Measurements from ENCODE around the gene LHX6. TPM values are rescaled to one million over a fixed set of nuclear protein-coding genes. Genes with fewer than 3 reads are reported as not detected.

Gene LHX6
- total RNA-seq, 1 experiment from 2014 or later, result 4.1 TPM

DNA sequence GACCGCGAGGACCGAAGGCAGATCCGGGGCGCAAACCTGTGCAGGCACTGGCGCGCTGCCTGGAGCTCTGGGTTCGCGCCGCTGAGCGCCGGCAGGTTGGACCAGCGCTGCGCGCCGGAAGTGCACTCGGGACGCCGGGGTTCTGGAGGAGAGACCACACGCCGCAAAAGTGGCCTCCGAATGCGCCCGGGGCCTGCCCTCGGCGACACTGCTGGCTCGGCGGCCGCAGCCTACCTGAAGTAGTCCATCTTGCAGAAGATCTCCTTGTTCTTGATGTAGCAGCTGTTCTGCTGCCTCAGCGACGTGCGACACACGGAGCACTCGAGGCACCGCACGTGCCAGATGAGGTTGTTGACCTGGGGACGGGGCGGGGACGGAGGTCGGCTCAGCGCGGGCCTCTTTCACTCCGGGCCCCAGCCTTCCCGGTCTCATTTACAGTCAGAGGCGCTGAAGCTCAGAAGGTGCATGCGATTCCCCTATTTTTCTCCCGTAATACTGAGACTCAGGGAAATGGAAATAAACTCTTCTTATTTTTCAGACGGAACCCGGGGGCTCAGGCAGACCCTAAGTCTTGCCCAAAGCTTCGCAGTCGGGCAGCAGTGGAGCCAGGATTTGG, 2.5 kb downstream of the LHX6 start:
- DNase-seq (ENCODE audit: low read depth, low spot score), result no peak
- Histone ChIP-seq H3K9me2 (ENCODE audit: insufficient read depth) (no peaks in the 10 kb centered on the region), H4K20me1 (ENCODE audit: insufficient read depth) (no peaks in the 10 kb centered on the region), H3K36me3 (ENCODE audit: control insufficient read depth in 1 of 2, insufficient read depth in 2 of 2, low read length in 2 of 2) (no peaks in the 10 kb centered on the region), H3K4me3 (replicated peaks in 1 of 2; ENCODE audit: low read depth in 1 of 2, low read length in 2 of 2) (no peak overlapping the region), H3K27ac (ENCODE audit: low read depth, low read length) (no peak overlapping the region), H3K9ac (ENCODE audit: low read length) (no peak overlapping the region), H3K9me3 (ENCODE audit: control insufficient read depth in 1 of 2, insufficient read depth in 1 of 2, low read depth in 1 of 2, low read length in 2 of 2) (no peaks in the 10 kb centered on the region), H3K27me3 (ENCODE audit: insufficient read depth, low read length) (peaks cover 13% of the 10 kb centered on the region; the same call in 1 of the 2 replicates), H3K79me2 (ENCODE audit: insufficient read depth, low read length) (no peaks in the 10 kb centered on the region), H2AFZ (ENCODE audit: low read depth, low read length, poor library complexity, severe bottlenecking) (no peak overlapping the region), H3K4me2 (ENCODE audit: low read length) (no peak overlapping the region), H3K4me1 (ENCODE audit: control insufficient read depth in 1 of 2, insufficient read depth in 2 of 2, low read length in 2 of 2) (peaks cover 0 to 6% of the 10 kb centered on the region in 2 experiments; a peak in 1 of 4 replicates)
- BruUV-seq (replicated peaks), result no TSS peak
- ChIA-PET POLR2A (no interaction called here), RAD21 (ENCODE audit: low non-redundant PET in 1 of 2, low total read pairs in 2 of 2, uncharacterized antibody in 2 of 2, unreplicated experiment in 2 of 2) (no interaction called here), CTCF (no interaction called here)
- no peak for ATAC-seq
- intact Hi-C loops (cut with micrococcal nuclease), result no loop called here
- no peak for TF ChIP-seq REST (IDR thresholded peaks at IDR 0.05; ENCODE audit: low read depth)
- no peak for TF ChIP-seq CEBPB (IDR thresholded peaks at IDR 0.05; ENCODE audit: low read depth)
- TF ChIP-seq ZNF274 (IDR thresholded peaks at IDR 0.05; ENCODE audit: low read depth, low read length), result no peak
- no peak for TF ChIP-seq ELF1 (IDR thresholded peaks at IDR 0.05; ENCODE audit: borderline replicate concordance, low read depth)
- no peak for TF ChIP-seq CBX3 (IDR thresholded peaks at IDR 0.05; ENCODE audit: low read depth)
- TF ChIP-seq RAD21 (IDR thresholded peaks at IDR 0.05; ENCODE audit: low read depth), result no peak
- TF ChIP-seq ATF3 (IDR thresholded peaks at IDR 0.05), result no peak
- no peak for TF ChIP-seq SRF (IDR thresholded peaks at IDR 0.05; ENCODE audit: low read depth)
- TF ChIP-seq POLR2A (IDR thresholded peaks at IDR 0.05; ENCODE audit: borderline replicate concordance, extremely low read depth, insufficient read depth, insufficient read length), result no peak
- no peak for TF ChIP-seq EZH2 (IDR thresholded peaks at IDR 0.05)
- TF ChIP-seq TCF7L2 (IDR thresholded peaks at IDR 0.05; ENCODE audit: borderline replicate concordance, extremely low read depth, insufficient read depth, insufficient read length), result no peak
- no peak for TF ChIP-seq SP1 (IDR thresholded peaks at IDR 0.05; ENCODE audit: low read depth)
- no peak for TF ChIP-seq EGR1 (IDR thresholded peaks at IDR 0.05; ENCODE audit: low read depth)
- no peak for TF ChIP-seq ZFX (IDR thresholded peaks at IDR 0.05)
- no peak for TF ChIP-seq YY1 (IDR thresholded peaks at IDR 0.05; ENCODE audit: extremely low read depth, insufficient replicate concordance, low read depth, low read length)
- TF ChIP-seq JUND (IDR thresholded peaks at IDR 0.05), result no peak
- TF ChIP-seq, protein P1, sequence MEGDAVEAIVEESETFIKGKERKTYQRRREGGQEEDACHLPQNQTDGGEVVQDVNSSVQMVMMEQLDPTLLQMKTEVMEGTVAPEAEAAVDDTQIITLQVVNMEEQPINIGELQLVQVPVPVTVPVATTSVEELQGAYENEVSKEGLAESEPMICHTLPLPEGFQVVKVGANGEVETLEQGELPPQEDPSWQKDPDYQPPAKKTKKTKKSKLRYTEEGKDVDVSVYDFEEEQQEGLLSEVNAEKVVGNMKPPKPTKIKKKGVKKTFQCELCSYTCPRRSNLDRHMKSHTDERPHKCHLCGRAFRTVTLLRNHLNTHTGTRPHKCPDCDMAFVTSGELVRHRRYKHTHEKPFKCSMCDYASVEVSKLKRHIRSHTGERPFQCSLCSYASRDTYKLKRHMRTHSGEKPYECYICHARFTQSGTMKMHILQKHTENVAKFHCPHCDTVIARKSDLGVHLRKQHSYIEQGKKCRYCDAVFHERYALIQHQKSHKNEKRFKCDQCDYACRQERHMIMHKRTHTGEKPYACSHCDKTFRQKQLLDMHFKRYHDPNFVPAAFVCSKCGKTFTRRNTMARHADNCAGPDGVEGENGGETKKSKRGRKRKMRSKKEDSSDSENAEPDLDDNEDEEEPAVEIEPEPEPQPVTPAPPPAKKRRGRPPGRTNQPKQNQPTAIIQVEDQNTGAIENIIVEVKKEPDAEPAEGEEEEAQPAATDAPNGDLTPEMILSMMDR (IDR thresholded peaks at IDR 0.05 in 2 of 3, conservative IDR thresholded peaks at IDR 0.05 in 1 of 3; ENCODE audit: borderline replicate concordance in 1 of 3, insufficient read depth in 1 of 3, low read depth in 2 of 3, low read length in 2 of 3), result no peak
